IMR-90 (cell line): ENCODE data around the gene GRAMD4. TPM values are rescaled to one million over a fixed set of nuclear protein-coding genes. Genes with fewer than 3 reads are reported as not detected.
"Not testable (repeated sequence)": the region's sequence is repeated elsewhere in the genome, so short reads cannot be mapped to it uniquely, and the experiment has no call there.

Experiments used
- ATAC-seq: fragments of 200-7000 bp; cut with Tn5 transposase; 2 replicates; pipeline ENCODE4 v1.9.1; 2020; ENCODE audit warnings: low read depth, mild to moderate bottlenecking, moderate library complexity
- BruUV-seq: library from RNA; stranded (reverse); fragments of 400-500 nt; replicated peaks from 2 replicates; lab custom pipeline; 2021; lab: Mats Ljungman, UMichigan
- CTCF ChIA-PET: fragments of 300-600 bp; formaldehyde crosslinking; extraction: SDS; loops from one replicate; lab custom pipeline; 2021; ENCODE audit warnings: antibody characterized with exemption; lab: Yijun Ruan, JAX
- POLR2A ChIA-PET: fragments of 300-600 bp; sonication (Branson Sonifier 250); formaldehyde crosslinking; loops from one replicate; lab custom pipeline; 2022; ENCODE audit warnings: antibody characterized with exemption; ENCODE audit not compliant: unreplicated experiment; lab: Charles Lee
- DNase-seq: peaks from one replicate; pipeline ENCODE4 v3.0.0; 2013
- H2AFZ ChIP-seq: replicated peaks from 2 replicates; pipeline ENCODE3; 2013; ENCODE audit warnings: low read length, mild to moderate bottlenecking; ENCODE audit not compliant: poor library complexity
- H2AK5ac ChIP-seq: 2 replicates; pipeline ENCODE4 v1.6.1; 2013; ENCODE audit warnings: low read depth, low read length, inconsistent platforms
- H2AK9ac ChIP-seq: replicated peaks from 2 replicates; pipeline ENCODE3; 2013; ENCODE audit warnings: mild to moderate bottlenecking, low read depth, low read length, moderate library complexity; ENCODE audit not compliant: poor library complexity
- H2BK120ac ChIP-seq: 2 replicates; pipeline ENCODE4 v1.6.1; 2013; ENCODE audit warnings: low read depth, low read length, inconsistent platforms
- H2BK15ac ChIP-seq: 3 replicates; pipeline ENCODE4 v1.6.1; 2013; ENCODE audit warnings: low read depth, low read length, inconsistent platforms
- H2BK20ac ChIP-seq: 2 replicates; pipeline ENCODE4 v1.6.1; 2013; ENCODE audit warnings: low read depth, mild to moderate bottlenecking, inconsistent platforms, low read length, moderate library complexity
- H2BK5ac ChIP-seq: 2 replicates; pipeline ENCODE4 v1.6.1; 2013; ENCODE audit warnings: mild to moderate bottlenecking, low read depth, low read length, inconsistent platforms; ENCODE audit not compliant: poor library complexity, severe bottlenecking
- H3K14ac ChIP-seq: replicated peaks from 2 replicates; pipeline ENCODE4 v1.6.1; 2013; ENCODE audit warnings: low read depth, low read length, inconsistent platforms
- H3K18ac ChIP-seq: 2 replicates; pipeline ENCODE4 v1.6.1; 2013; ENCODE audit warnings: low read depth, low read length, control low read depth
- H3K23ac ChIP-seq: 2 replicates; pipeline ENCODE4 v1.6.1; 2013; ENCODE audit warnings: low read depth, low read length, inconsistent platforms
- H3K27ac ChIP-seq: 2 replicates; pipeline ENCODE4 v1.5.1; 2013; ENCODE audit warnings: mild to moderate bottlenecking, control low read depth, low read length; ENCODE audit not compliant: insufficient read depth
- H3K27me3 ChIP-seq: 2 replicates; pipeline ENCODE4 v1.6.1; 2013; ENCODE audit warnings: low read length; ENCODE audit not compliant: control insufficient read depth, insufficient read depth
- H3K36me3 ChIP-seq: 2 replicates; pipeline ENCODE4 v1.6.1; 2013; ENCODE audit warnings: low read length, mixed read lengths; ENCODE audit not compliant: control insufficient read depth, insufficient read depth
- H3K4ac ChIP-seq: 2 replicates; pipeline ENCODE4 v1.6.1; 2013; ENCODE audit warnings: low read depth, low read length, inconsistent platforms
- H3K4me1 ChIP-seq: 2 replicates; pipeline ENCODE4 v1.6.1; 2013; ENCODE audit warnings: low read length, mixed read lengths; ENCODE audit not compliant: control insufficient read depth, insufficient read depth
- H3K4me2 ChIP-seq: 2 replicates; pipeline ENCODE4 v1.6.1; 2013; ENCODE audit warnings: low read depth, mild to moderate bottlenecking, control low read depth, low read length, moderate library complexity
- H3K4me3 ChIP-seq: 2 replicates; pipeline ENCODE4 v1.5.1; 2013; ENCODE audit warnings: low read depth, mild to moderate bottlenecking, control low read depth, low read length, moderate library complexity; ENCODE audit not compliant: insufficient read depth
- H3K56ac ChIP-seq: 2 replicates; pipeline ENCODE4 v1.6.1; 2013; ENCODE audit warnings: low read length, inconsistent platforms; ENCODE audit not compliant: insufficient read depth; ENCODE audit errors: extremely low read depth
- H3K79me1 ChIP-seq, 2 experiments: 2 replicates each; pipeline ENCODE4 v1.6.1; 2013; ENCODE audit warnings: low read length in 2 of 2, inconsistent platforms in 1 of 2, low read depth in 1 of 2
- H3K9ac ChIP-seq: 2 replicates; pipeline ENCODE4 v1.6.1; 2013; ENCODE audit warnings: low read depth, low read length, control low read depth
- H3K9me1 ChIP-seq: 2 replicates; pipeline ENCODE4 v1.6.1; 2013; ENCODE audit warnings: low read length, inconsistent platforms; ENCODE audit not compliant: insufficient read depth
- H3K9me3 ChIP-seq: 2 replicates; pipeline ENCODE4 v1.6.1; 2013; ENCODE audit warnings: low read length; ENCODE audit not compliant: control insufficient read depth, insufficient read depth
- H4K20me1 ChIP-seq: 2 replicates; pipeline ENCODE4 v1.6.1; 2013; ENCODE audit warnings: low read length, inconsistent platforms; ENCODE audit not compliant: insufficient read depth
- H4K5ac ChIP-seq: 2 replicates; pipeline ENCODE4 v1.6.1; 2013; ENCODE audit warnings: mild to moderate bottlenecking, low read depth, low read length, control low read depth
- H4K8ac ChIP-seq, 2 experiments: 2 replicates each; pipeline ENCODE4 v1.6.1; 2013; ENCODE audit warnings: low read depth in 2 of 2, low read length in 2 of 2, control low read depth in 1 of 2, inconsistent platforms in 1 of 2
- H4K91ac ChIP-seq: 2 replicates; pipeline ENCODE4 v1.6.1; 2013; ENCODE audit warnings: low read depth, low read length, inconsistent platforms; ENCODE audit not compliant: insufficient read depth
- WGBS, 2 experiments: methylation state at CpG; one replicate each; pipeline versions ENCODE4 v1.1.5 to v1.1.7; 2013; ENCODE audit warnings: missing lambda C conversion rate in 2 of 2; ENCODE audit not compliant: insufficient read length in 1 of 2; ENCODE audit errors: extremely low coverage in 2 of 2; 5-methylcytosine and 5-hydroxymethylcytosine counted together
- dilution Hi-C: fragments of 300-500 bp; cut with HindIII; formaldehyde crosslinking; loops from one replicate; pipeline ENCODE4 v1.14.3; 2018; ENCODE audit warnings: low sequenced_read_pairs; ENCODE audit not compliant: unreplicated experiment
- in situ Hi-C: fragments of 300-500 bp; cut with MboI; formaldehyde crosslinking; loops from 3 replicates; pipeline ENCODE4 v1.14.3; 2019; ENCODE audit warnings: low sequenced_read_pairs, inconsistent platforms, mixed read lengths
- intact Hi-C: fragments of 100-400 bp; cut with micrococcal nuclease; formaldehyde crosslinking; loops from 2 replicates; pipeline ENCODE4 v1.10.0; 2022
- polyA plus RNA-seq, 3 experiments: library from polyadenylated mRNA; depleted of rRNA; stranded (reverse); fragments of >200 nt; gene quantifications; 2 replicates each; pipeline ENCODE4 v1.2.3, GENCODE V29; 2012; ENCODE audit warnings: low replicate concordance in 1 of 3
- total RNA-seq: library from RNA; depleted of rRNA; stranded (reverse); fragments of >200 nt; gene quantifications from 2 replicates; pipeline ENCODE4 v1.2.3, GENCODE V29; 2012

GRAMD4 gene
- total and polyA plus RNA-seq, 2 of the 4 experiments (the other 2 are of a cell fraction): 2.7 to 5.8 TPM

- CTCF ChIA-PET, H3K9me3 ChIP-seq, H3K4me3 ChIP-seq, H3K4me2 ChIP-seq, H3K4me1 ChIP-seq, in situ Hi-C loops, H4K91ac ChIP-seq, POLR2A ChIA-PET, ATAC-seq, H4K8ac ChIP-seq, H3K56ac ChIP-seq, DNase-seq, H3K27ac ChIP-seq, BruUV-seq, H3K27me3 ChIP-seq, H3K23ac ChIP-seq, H3K4ac ChIP-seq, H2AK5ac ChIP-seq, H2BK5ac ChIP-seq, H4K5ac ChIP-seq, H2BK20ac ChIP-seq, H3K36me3 ChIP-seq, H2BK120ac ChIP-seq, H2BK15ac ChIP-seq, intact Hi-C loops, H3K9me1 ChIP-seq, H3K9ac ChIP-seq, dilution Hi-C loops, H3K79me1 ChIP-seq, H3K14ac ChIP-seq, H2AFZ ChIP-seq, H3K18ac ChIP-seq: not testable (repeated sequence)
- H4K20me1 ChIP-seq: peaks cover 30% of the 10 kb centered on the region
- WGBS, 2 experiments: 97% methylated on average over 7 of the region's 38 CpGs; no CpG with 5 or more reads in 1 of the 2 experiments
- peak overlapping the region; percentile 37 for H2AK9ac ChIP-seq
These were observed 1.2 kb downstream of the GRAMD4 start for GRCh38 chr22:46621243-46621930.
